HepG2 (cell line): ENCODE data around the gene DPEP2NB. TPM values are rescaled to one million over a fixed set of nuclear protein-coding genes. Genes with fewer than 3 reads are reported as not detected.

Source experiments
- GLI4 ChIP-seq: sonication (generic); formaldehyde crosslinking; IDR thresholded peaks from 2 replicates; pipeline ENCODE4 v1.5.1; 2020; ENCODE audit warnings: missing genetic modification reagents, mild to moderate bottlenecking, moderate library complexity, borderline replicate concordance
- HES4 ChIP-seq: sonication (generic); formaldehyde crosslinking; IDR thresholded peaks from 2 replicates; pipeline ENCODE4 v1.9.0; 2021; ENCODE audit warnings: mild to moderate bottlenecking, missing genetic modification reagents, borderline replicate concordance
- SATB2 ChIP-seq: sonication (generic); formaldehyde crosslinking; IDR thresholded peaks from 2 replicates; pipeline ENCODE4 v1.5.0; 2020; ENCODE audit warnings: missing genetic modification reagents
- XRCC5 ChIP-seq: fragments of 200-400 bp; formaldehyde crosslinking; optimal IDR thresholded peaks from 2 replicates; pipeline ENCODE3; 2017; ENCODE audit warnings: mild to moderate bottlenecking, low read length
- ZC3H13 ChIP-seq: sonication (generic); formaldehyde crosslinking; IDR thresholded peaks from 2 replicates; pipeline ENCODE4 v1.8.1; 2023; ENCODE audit warnings: mild to moderate bottlenecking, missing genetic modification reagents, moderate library complexity
- ZGPAT ChIP-seq: IDR thresholded peaks from 2 replicates; pipeline ENCODE4 v1.6.1; 2016; ENCODE audit warnings: mild to moderate bottlenecking
- ZNF543 ChIP-seq: sonication (generic); formaldehyde crosslinking; IDR thresholded peaks from 2 replicates; pipeline ENCODE4 v1.4.0; 2020; ENCODE audit warnings: mild to moderate bottlenecking, missing genetic modification reagents
- ZNF570 ChIP-seq: sonication (generic); formaldehyde crosslinking; IDR thresholded peaks from 2 replicates; pipeline ENCODE4 v1.4.0; 2020; ENCODE audit warnings: mild to moderate bottlenecking, missing genetic modification reagents, borderline replicate concordance
- ZNF816 ChIP-seq: sonication (generic); formaldehyde crosslinking; IDR thresholded peaks from 2 replicates; pipeline ENCODE4 v1.8.0; 2022; ENCODE audit warnings: missing genetic modification reagents, mild to moderate bottlenecking, borderline replicate concordance
- polyA plus RNA-seq, 8 experiments: library from polyadenylated mRNA; depleted of rRNA in 3 of 8; stranded (reverse) in 7 of 8; unstranded in 1 of 8; fragments of >200 nt; fragmentation: Illumina TruSeq in 4 of 8; extraction: Trizol in 4 of 8; gene quantifications; 2 replicates each; pipeline versions ENCODE4 v1.2.1 to v1.2.3, GENCODE V29; 2011 to 2016; ENCODE audit warnings: low read depth in 4 of 8, missing spikeins in 1 of 8, mixed read lengths in 1 of 8; ENCODE audit not compliant: insufficient read depth in 1 of 8
- total RNA-seq, 5 experiments: library from RNA; depleted of rRNA; stranded (reverse); fragments of >200 nt; fragmentation: Illumina TruSeq; extraction: Trizol; gene quantifications; 2 replicates each; pipeline ENCODE4 v1.2.3, GENCODE V29; 2016; ENCODE audit warnings: low read depth in 1 of 5
- TF ChIP-seq, protein P1 (sequence below): sonication (generic); formaldehyde crosslinking; IDR thresholded peaks from 2 replicates; pipeline ENCODE4 v1.9.0; 2021; ENCODE audit warnings: missing genetic modification reagents, borderline replicate concordance
- TF ChIP-seq, protein P2 (sequence below): sonication (generic); formaldehyde crosslinking; conservative IDR thresholded peaks from 2 replicates; pipeline ENCODE4 v1.4.0; 2020; ENCODE audit warnings: missing genetic modification reagents

Gene DPEP2NB
- total and polyA plus RNA-seq, 2 of the 13 experiments (the other 11 are each of a cell fraction or from before 2014, with no cell fraction given): not detected

GRCh38 chr16:68040506-68041288 is 25.0 kb upstream of the DPEP2NB start (continued):
- TF ChIP-seq ZC3H13 (CRISPR knock-in tag): no peak
- peak; percentile 70 for TF ChIP-seq XRCC5
- TF ChIP-seq ZNF570 (CRISPR knock-in tag): 0 out of 2 replicates have a peak, but pooled peaks have one; percentile 72
- TF ChIP-seq ZNF543: no peak
- peak; percentile 59; the same call in 1 of the 2 replicates for TF ChIP-seq ZGPAT (CRISPR knock-in tag)
- no peak for TF ChIP-seq SATB2 (CRISPR knock-in tag)
- TF ChIP-seq, protein P1, sequence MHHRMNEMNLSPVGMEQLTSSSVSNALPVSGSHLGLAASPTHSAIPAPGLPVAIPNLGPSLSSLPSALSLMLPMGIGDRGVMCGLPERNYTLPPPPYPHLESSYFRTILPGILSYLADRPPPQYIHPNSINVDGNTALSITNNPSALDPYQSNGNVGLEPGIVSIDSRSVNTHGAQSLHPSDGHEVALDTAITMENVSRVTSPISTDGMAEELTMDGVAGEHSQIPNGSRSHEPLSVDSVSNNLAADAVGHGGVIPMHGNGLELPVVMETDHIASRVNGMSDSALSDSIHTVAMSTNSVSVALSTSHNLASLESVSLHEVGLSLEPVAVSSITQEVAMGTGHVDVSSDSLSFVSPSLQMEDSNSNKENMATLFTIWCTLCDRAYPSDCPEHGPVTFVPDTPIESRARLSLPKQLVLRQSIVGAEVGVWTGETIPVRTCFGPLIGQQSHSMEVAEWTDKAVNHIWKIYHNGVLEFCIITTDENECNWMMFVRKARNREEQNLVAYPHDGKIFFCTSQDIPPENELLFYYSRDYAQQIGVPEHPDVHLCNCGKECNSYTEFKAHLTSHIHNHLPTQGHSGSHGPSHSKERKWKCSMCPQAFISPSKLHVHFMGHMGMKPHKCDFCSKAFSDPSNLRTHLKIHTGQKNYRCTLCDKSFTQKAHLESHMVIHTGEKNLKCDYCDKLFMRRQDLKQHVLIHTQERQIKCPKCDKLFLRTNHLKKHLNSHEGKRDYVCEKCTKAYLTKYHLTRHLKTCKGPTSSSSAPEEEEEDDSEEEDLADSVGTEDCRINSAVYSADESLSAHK (CRISPR knock-in tag): no peak
- TF ChIP-seq, protein P2, sequence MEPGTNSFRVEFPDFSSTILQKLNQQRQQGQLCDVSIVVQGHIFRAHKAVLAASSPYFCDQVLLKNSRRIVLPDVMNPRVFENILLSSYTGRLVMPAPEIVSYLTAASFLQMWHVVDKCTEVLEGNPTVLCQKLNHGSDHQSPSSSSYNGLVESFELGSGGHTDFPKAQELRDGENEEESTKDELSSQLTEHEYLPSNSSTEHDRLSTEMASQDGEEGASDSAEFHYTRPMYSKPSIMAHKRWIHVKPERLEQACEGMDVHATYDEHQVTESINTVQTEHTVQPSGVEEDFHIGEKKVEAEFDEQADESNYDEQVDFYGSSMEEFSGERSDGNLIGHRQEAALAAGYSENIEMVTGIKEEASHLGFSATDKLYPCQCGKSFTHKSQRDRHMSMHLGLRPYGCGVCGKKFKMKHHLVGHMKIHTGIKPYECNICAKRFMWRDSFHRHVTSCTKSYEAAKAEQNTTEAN (CRISPR knock-in tag): no peak; the same call in 1 of the 2 replicates
- no peak for TF ChIP-seq GLI4 (CRISPR knock-in tag)
- TF ChIP-seq HES4 (CRISPR knock-in tag): no peak
- TF ChIP-seq ZNF816 (CRISPR knock-in tag): no peak
